Activated T-helper 17 cell treated with anti-CD3 and anti-CD28 coated beads, Interleukin-2, amount 50 U/mL, for 72 hours (primary cell): ENCODE results near the gene UGT1A9. TPM values are rescaled to one million over a fixed set of nuclear protein-coding genes. Genes with fewer than 3 reads are reported as not detected.
A peak's percentile ranks its signal among the peaks of the same experiment; 100 is the strongest.
"Not testable (repeated sequence)": the region's sequence is repeated elsewhere in the genome, so short reads cannot be mapped to it uniquely, and the experiment has no call there.

Source experiments
- ATAC-seq: fragments of 150-1000 bp; cut with Tn5 transposase; replicated peaks from 2 replicates; pipeline ENCODE4 v1.10.0; 2021; ENCODE audit warnings: mild to moderate bottlenecking, moderate library complexity
- H3K27ac Mint-ChIP-seq: one replicate; pipeline ENCODE4 v1.8.0; 2022; ENCODE audit warnings: mixed read lengths
- H3K27me3 Mint-ChIP-seq: one replicate; pipeline ENCODE4 v1.8.0; 2022; ENCODE audit warnings: mixed read lengths
- H3K36me3 Mint-ChIP-seq: one replicate; pipeline ENCODE4 v1.8.0; 2022; ENCODE audit warnings: low read depth, mild to moderate bottlenecking, mixed read lengths
- H3K4me1 Mint-ChIP-seq: one replicate; pipeline ENCODE4 v1.8.0; 2022; ENCODE audit warnings: mixed read lengths
- H3K4me3 Mint-ChIP-seq: one replicate; pipeline ENCODE4 v1.8.0; 2022; ENCODE audit warnings: mild to moderate bottlenecking, mixed read lengths
- H3K9me3 Mint-ChIP-seq: one replicate; pipeline ENCODE4 v1.8.0; 2022; ENCODE audit warnings: mixed read lengths
- total RNA-seq, 2 donors: library from RNA; stranded (reverse); gene quantifications; one replicate each; pipeline ENCODE4 v1.2.3, GENCODE V29; 2022

Gene UGT1A9
- total RNA-seq = under 1 TPM in 1 of 2 donors, not detected in 1; 0.19 TPM

GRCh38 chr2:233671290-233672161 lies at the start of gene UGT1A9:
UGT1A9 (plus strand) TSS chr2:233671898; CDS start chr2:233671935, 37 bp downstream.
- Mint-ChIP-seq H3K4me3 (no peak within 1 kb of the TSS), H3K9me3 (no peaks in the 10 kb centered on the region), H3K27ac (no peak within 1 kb of the TSS), H3K4me1 (no peaks in the 10 kb centered on the region), H3K27me3 (peaks cover 25% of the 10 kb centered on the region), H3K36me3 (no peaks in the 10 kb centered on the region)
- no peak for ATAC-seq

- ATAC-seq = no peak
- Mint-ChIP-seq H3K27me3 (peaks cover 23% of the 10 kb centered on the region), H3K9me3 (peaks cover 12% of the 10 kb centered on the region), H3K4me3 (no peak overlapping the region), H3K27ac (no peak overlapping the region), H3K4me1 (no peaks in the 10 kb centered on the region), H3K36me3 (no peaks in the 10 kb centered on the region)
Measured at GRCh38 chr2:233627331-233628025, 44.2 kb upstream of the UGT1A9 start.

GRCh38 chr2:233636306-233636705 lies 35.4 kb upstream of the UGT1A9 start, which contains the start of gene UGT1A10:
UGT1A10 (plus strand) TSS chr2:233636448; CDS start chr2:233636523, 75 bp downstream.
- peaks cover 32% of the 10 kb centered on the region for H3K27me3 Mint-ChIP-seq
- not testable (repeated sequence) for H3K27ac Mint-ChIP-seq, H3K9me3 Mint-ChIP-seq, H3K36me3 Mint-ChIP-seq, H3K4me3 Mint-ChIP-seq, ATAC-seq, H3K4me1 Mint-ChIP-seq

- Mint-ChIP-seq H3K27me3 (peaks cover 24% of the 10 kb centered on the region), H3K4me3 (no peak overlapping the region), H3K27ac (no peak overlapping the region), H3K9me3 (no peaks in the 10 kb centered on the region), H3K36me3 (no peaks in the 10 kb centered on the region), H3K4me1 (no peaks in the 10 kb centered on the region)
- ATAC-seq = no peak
Measured at GRCh38 chr2:233638836-233639235, 32.9 kb upstream of the UGT1A9 start.

- Mint-ChIP-seq H3K27ac (no peak overlapping the region), H3K27me3 (peaks cover 21% of the 10 kb centered on the region), H3K4me3 (no peak overlapping the region), H3K4me1 (no peaks in the 10 kb centered on the region), H3K9me3 (no peaks in the 10 kb centered on the region), H3K36me3 (no peaks in the 10 kb centered on the region)
- no peak for ATAC-seq
Measured at GRCh38 chr2:233639860-233640259, 31.8 kb upstream of the UGT1A9 start.

GRCh38 chr2:233643128-233643527 lies 28.6 kb upstream of the UGT1A9 start:
- Mint-ChIP-seq H3K36me3 (no peaks in the 10 kb centered on the region), H3K27ac (no peak overlapping the region), H3K4me3 (no peak overlapping the region), H3K9me3 (peaks cover 6% of the 10 kb centered on the region), H3K4me1 (no peaks in the 10 kb centered on the region), H3K27me3 (peaks cover 14% of the 10 kb centered on the region)
- no peak for ATAC-seq

- H3K4me3 Mint-ChIP-seq, ATAC-seq, H3K36me3 Mint-ChIP-seq, H3K4me1 Mint-ChIP-seq, H3K27ac Mint-ChIP-seq, H3K9me3 Mint-ChIP-seq: not testable (repeated sequence)
- peaks cover 19% of the 10 kb centered on the region for H3K27me3 Mint-ChIP-seq
Measured at GRCh38 chr2:233646033-233646432, 25.7 kb upstream of the UGT1A9 start.

- Mint-ChIP-seq H3K4me1 (no peaks in the 10 kb centered on the region), H3K27ac (no peak overlapping the region), H3K36me3 (no peaks in the 10 kb centered on the region), H3K4me3 (no peak overlapping the region), H3K9me3 (peaks cover 6% of the 10 kb centered on the region), H3K27me3 (peaks cover 33% of the 10 kb centered on the region)
- no peak for ATAC-seq
Measured at GRCh38 chr2:233650981-233651380, 20.7 kb upstream of the UGT1A9 start.

- Mint-ChIP-seq H3K4me1 (no peaks in the 10 kb centered on the region), H3K4me3 (no peak overlapping the region), H3K27ac (no peak overlapping the region), H3K9me3 (peaks cover 4% of the 10 kb centered on the region), H3K36me3 (no peaks in the 10 kb centered on the region), H3K27me3 (peaks cover 32% of the 10 kb centered on the region)
- no peak for ATAC-seq
Measured at GRCh38 chr2:233651430-233651829, 20.3 kb upstream of the UGT1A9 start.

GRCh38 chr2:233654501-233654900 lies 17.2 kb upstream of the UGT1A9 start:
- Mint-ChIP-seq H3K36me3 (no peaks in the 10 kb centered on the region), H3K4me3 (no peak overlapping the region), H3K27ac (no peak overlapping the region), H3K4me1 (no peaks in the 10 kb centered on the region), H3K27me3 (peaks cover 34% of the 10 kb centered on the region), H3K9me3 (no peaks in the 10 kb centered on the region)
- no peak for ATAC-seq

- Mint-ChIP-seq H3K27me3 (peaks cover 40% of the 10 kb centered on the region), H3K4me3 (no peak overlapping the region), H3K36me3 (no peaks in the 10 kb centered on the region), H3K4me1 (no peaks in the 10 kb centered on the region), H3K27ac (no peak overlapping the region), H3K9me3 (peaks cover under 1% of the 10 kb centered on the region)
- no peak for ATAC-seq
Measured at GRCh38 chr2:233655043-233655442, 16.7 kb upstream of the UGT1A9 start.

GRCh38 chr2:233655943-233656342 lies 15.8 kb upstream of the UGT1A9 start:
- H3K27me3 Mint-ChIP-seq = peaks cover 37% of the 10 kb centered on the region
- not testable (repeated sequence) for H3K9me3 Mint-ChIP-seq, H3K36me3 Mint-ChIP-seq, H3K4me1 Mint-ChIP-seq, ATAC-seq, H3K27ac Mint-ChIP-seq, H3K4me3 Mint-ChIP-seq

GRCh38 chr2:233656443-233656842 lies 15.3 kb upstream of the UGT1A9 start:
- Mint-ChIP-seq H3K4me1 (no peaks in the 10 kb centered on the region), H3K36me3 (no peaks in the 10 kb centered on the region), H3K27ac (no peak overlapping the region), H3K27me3 (peaks cover 37% of the 10 kb centered on the region), H3K4me3 (no peak overlapping the region), H3K9me3 (peaks cover 3% of the 10 kb centered on the region)
- peak; percentile 51 for ATAC-seq

- no peak for ATAC-seq
- Mint-ChIP-seq H3K27ac (no peak overlapping the region), H3K36me3 (no peaks in the 10 kb centered on the region), H3K4me3 (no peak overlapping the region), H3K27me3 (peaks cover 35% of the 10 kb centered on the region), H3K9me3 (peaks cover 3% of the 10 kb centered on the region), H3K4me1 (no peaks in the 10 kb centered on the region)
Measured at GRCh38 chr2:233658610-233659009, 13.1 kb upstream of the UGT1A9 start.

GRCh38 chr2:233663911-233664310 lies 7.8 kb upstream of the UGT1A9 start:
- ATAC-seq = no peak
- Mint-ChIP-seq H3K27me3 (peaks cover 36% of the 10 kb centered on the region), H3K4me3 (no peak overlapping the region), H3K36me3 (no peaks in the 10 kb centered on the region), H3K9me3 (peaks cover 3% of the 10 kb centered on the region), H3K27ac (no peak overlapping the region), H3K4me1 (no peaks in the 10 kb centered on the region)
